K562 (cell line): ENCODE measurements around the gene CHRM1. TPM values are rescaled to one million over a fixed set of nuclear protein-coding genes. Genes with fewer than 3 reads are reported as not detected.

ENCODE experiments used
- AFF1 ChIP-seq, 2 experiments: fragments of 450-650 bp; IDR thresholded peaks; 2 replicates each; pipeline ENCODE4 v1.6.1; 2018; ENCODE audit warnings: mild to moderate bottlenecking in 2 of 2, low read depth in 1 of 2; ENCODE audit not compliant: partially characterized antibody in 2 of 2
- ASH1L ChIP-seq: fragments of 450-650 bp; IDR thresholded peaks from 2 replicates; pipeline ENCODE4 v1.6.1; 2018; ENCODE audit warnings: borderline replicate concordance, mild to moderate bottlenecking, low read depth; ENCODE audit not compliant: partially characterized antibody
- ELF1 ChIP-seq: fragments of 200-800 bp; sonication (Bioruptor generic); IDR thresholded peaks from 2 replicates; pipeline ENCODE4 v1.6.1; 2016; ENCODE audit warnings: missing genetic modification characterization, missing compliant biosample characterization
- ETV5 ChIP-seq: sonication (generic); formaldehyde crosslinking; IDR thresholded peaks from 2 replicates; pipeline ENCODE4 v1.4.0; 2020; ENCODE audit warnings: low read depth, mild to moderate bottlenecking, missing genetic modification reagents
- HLTF ChIP-seq: fragments of 450-650 bp; IDR thresholded peaks from 2 replicates; pipeline ENCODE4 v1.6.1; 2016
- ILF3 ChIP-seq: fragments of 450-650 bp; IDR thresholded peaks from 2 replicates; pipeline ENCODE4 v1.6.1; 2018; ENCODE audit warnings: antibody characterized with exemption, mild to moderate bottlenecking, moderate library complexity, borderline replicate concordance
- KAT7 ChIP-seq: sonication (generic); formaldehyde crosslinking; IDR thresholded peaks from 2 replicates; pipeline ENCODE4 v1.8.0; 2022; ENCODE audit warnings: missing genetic modification reagents, mild to moderate bottlenecking, borderline replicate concordance
- KLF6 ChIP-seq: fragments of 250-450 bp; sonication (Bioruptor Pico); IDR thresholded peaks from 2 replicates; pipeline ENCODE4 v1.4.0; 2020; ENCODE audit warnings: mild to moderate bottlenecking, moderate library complexity, borderline replicate concordance
- MTA1 ChIP-seq: fragments of 450-650 bp; IDR thresholded peaks from 2 replicates; pipeline ENCODE4 v1.6.1; 2017; ENCODE audit warnings: borderline replicate concordance
- MYBL2 ChIP-seq, 2 experiments: fragments of 450-650 bp in 1 of 2; sonication (generic) in 1 of 2; formaldehyde crosslinking in 1 of 2; IDR thresholded peaks; 2 replicates each; pipeline versions ENCODE4 v1.6.1 to v1.8.1; 2017 to 2022; ENCODE audit warnings: borderline replicate concordance in 1 of 2, inconsistent platforms in 1 of 2, low read depth in 1 of 2, mild to moderate bottlenecking in 1 of 2, missing genetic modification reagents in 1 of 2, moderate library complexity in 1 of 2
- MYNN ChIP-seq, 2 experiments: sonication (generic); formaldehyde crosslinking in 1 of 2; IDR thresholded peaks; 2 replicates each; pipeline versions ENCODE4 v1.5.0 to v1.6.1; 2016 to 2020; ENCODE audit warnings: antibody characterized with exemption in 1 of 2, missing genetic modification reagents in 1 of 2
- OTX1 ChIP-seq: fragments of 450-650 bp; formaldehyde crosslinking; IDR thresholded peaks from 2 replicates; pipeline ENCODE4 v1.4.0; 2022; ENCODE audit warnings: mild to moderate bottlenecking
- POLR2AphosphoS5 ChIP-seq: IDR thresholded peaks from 2 replicates; pipeline ENCODE4 v1.6.1; 2011; ENCODE audit warnings: mild to moderate bottlenecking, low read depth, low read length, moderate library complexity; ENCODE audit not compliant: control insufficient read depth, insufficient read depth
- PYGO2 ChIP-seq: fragments of 450-650 bp; IDR thresholded peaks from 2 replicates; pipeline ENCODE4 v1.6.1; 2016; ENCODE audit warnings: mild to moderate bottlenecking, missing genetic modification characterization, moderate library complexity, missing compliant biosample characterization
- SRSF9 ChIP-seq: fragments of 200-400 bp; formaldehyde crosslinking; IDR thresholded peaks from 2 replicates; pipeline ENCODE4 v1.6.1; 2017; ENCODE audit warnings: low read depth, low read length, borderline replicate concordance
- ZBTB8A ChIP-seq: fragments of 450-650 bp; IDR thresholded peaks from 2 replicates; pipeline ENCODE4 v1.6.1; 2018; ENCODE audit warnings: mild to moderate bottlenecking, moderate library complexity; ENCODE audit not compliant: partially characterized antibody
- polyA plus RNA-seq, 8 experiments: library from polyadenylated mRNA; depleted of rRNA in 4 of 8; stranded (reverse) in 5 of 8; unstranded in 3 of 8; fragments of >200 nt; fragmentation: Nextera tagmentation in 2 of 8; fragmentation: Illumina TruSeq in 1 of 8; extraction: Ambion mirVana in 2 of 8; extraction: Trizol in 1 of 8; gene quantifications; 2 replicates each; pipeline versions ENCODE4 v1.2.1 to v1.2.3, GENCODE V29; 2011 to 2014; ENCODE audit warnings: inconsistent platforms in 1 of 8, missing spikeins in 1 of 8
- total RNA-seq, 7 experiments: library from RNA; depleted of rRNA in 6 of 7; stranded (reverse); fragments of >200 nt in 6 of 7; fragmentation: Illumina TruSeq in 2 of 7; extraction: Trizol in 2 of 7; gene quantifications; 2 replicates each; pipeline versions ENCODE4 v1.2.1 to v1.2.3, GENCODE V29; 2011 to 2021; ENCODE audit warnings: low replicate concordance in 1 of 7
- TF ChIP-seq, protein P1 (sequence below): fragments of 250-450 bp; sonication (Bioruptor Pico); IDR thresholded peaks from 2 replicates; pipeline ENCODE4 v1.8.0; 2022; ENCODE audit warnings: moderate library complexity, mild to moderate bottlenecking, inconsistent platforms
- TF ChIP-seq, protein P2 (sequence below): fragments of 450-650 bp; IDR thresholded peaks from 2 replicates; pipeline ENCODE4 v1.6.1; 2017; ENCODE audit warnings: antibody characterized with exemption, mild to moderate bottlenecking

Gene CHRM1
- total and polyA plus RNA-seq, 9 of the 15 experiments (the other 6 are each of a cell fraction or from before 2014, with no cell fraction given): not detected

DNA sequence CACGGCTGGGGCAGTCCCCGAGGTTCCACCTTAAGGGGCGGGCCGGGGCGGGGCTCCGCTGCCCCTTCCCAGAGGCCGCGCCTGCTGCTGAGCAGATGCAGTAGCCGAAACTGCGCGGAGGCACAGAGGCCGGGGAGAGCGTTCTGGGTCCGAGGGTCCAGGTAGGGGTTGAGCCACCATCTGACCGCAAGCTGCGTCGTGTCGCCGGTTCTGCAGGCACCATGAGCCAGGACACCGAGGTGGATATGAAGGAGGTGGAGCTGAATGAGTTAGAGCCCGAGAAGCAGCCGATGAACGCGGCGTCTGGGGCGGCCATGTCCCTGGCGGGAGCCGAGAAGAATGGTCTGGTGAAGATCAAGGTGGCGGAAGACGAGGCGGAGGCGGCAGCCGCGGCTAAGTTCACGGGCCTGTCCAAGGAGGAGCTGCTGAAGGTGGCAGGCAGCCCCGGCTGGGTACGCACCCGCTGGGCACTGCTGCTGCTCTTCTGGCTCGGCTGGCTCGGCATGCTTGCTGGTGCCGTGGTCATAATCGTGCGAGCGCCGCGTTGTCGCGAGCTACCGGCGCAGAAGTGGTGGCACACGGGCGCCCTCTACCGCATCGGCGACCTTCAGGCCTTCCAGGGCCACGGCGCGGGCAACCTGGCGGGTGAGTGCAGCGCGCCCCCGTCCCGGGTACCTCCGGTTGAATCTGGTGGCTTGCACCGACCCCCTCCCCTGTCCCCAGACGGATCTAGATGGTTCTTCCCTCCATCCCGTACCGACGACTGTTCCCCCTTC is 40.2 kb downstream of the CHRM1 start, which contains the start of gene SLC3A2 (continued):
- peak; percentile 76 to 89 for TF ChIP-seq AFF1 (IDR thresholded peaks at IDR 0.05; ENCODE audit: low read depth in 1 of 2, partially characterized antibody in 2 of 2)
- TF ChIP-seq KAT7 (CRISPR knock-in tag): peak; percentile 44
- TF ChIP-seq OTX1 (CRISPR knock-in tag): peak; percentile 67
- no peak for TF ChIP-seq ASH1L
- TF ChIP-seq ETV5: peak; percentile 74
- peak; percentile 8; the same call in 1 of the 2 replicates for TF ChIP-seq ELF1
- TF ChIP-seq PYGO2: no peak
- TF ChIP-seq, protein P1, sequence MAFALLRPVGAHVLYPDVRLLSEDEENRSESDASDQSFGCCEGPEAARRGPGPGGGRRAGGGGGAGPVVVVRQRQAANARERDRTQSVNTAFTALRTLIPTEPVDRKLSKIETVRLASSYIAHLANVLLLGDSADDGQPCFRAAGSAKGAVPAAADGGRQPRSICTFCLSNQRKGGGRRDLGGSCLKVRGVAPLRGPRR (CRISPR knock-in tag): no peak
- TF ChIP-seq KLF6: no peak
- no peak for TF ChIP-seq MYBL2 (IDR thresholded peaks at IDR 0.05; ENCODE audit: low read depth)
- TF ChIP-seq MYBL2 (CRISPR knock-in tag; IDR thresholded peaks at IDR 0.05; ENCODE audit: borderline replicate concordance): no peak
- no peak for TF ChIP-seq SRSF9
- peak; percentile 32; the same call in 1 of the 2 replicates for TF ChIP-seq MYNN (IDR thresholded peaks at IDR 0.05)
- no peak for TF ChIP-seq MYNN (CRISPR knock-in tag; IDR thresholded peaks at IDR 0.05)
- TF ChIP-seq, protein P2, sequence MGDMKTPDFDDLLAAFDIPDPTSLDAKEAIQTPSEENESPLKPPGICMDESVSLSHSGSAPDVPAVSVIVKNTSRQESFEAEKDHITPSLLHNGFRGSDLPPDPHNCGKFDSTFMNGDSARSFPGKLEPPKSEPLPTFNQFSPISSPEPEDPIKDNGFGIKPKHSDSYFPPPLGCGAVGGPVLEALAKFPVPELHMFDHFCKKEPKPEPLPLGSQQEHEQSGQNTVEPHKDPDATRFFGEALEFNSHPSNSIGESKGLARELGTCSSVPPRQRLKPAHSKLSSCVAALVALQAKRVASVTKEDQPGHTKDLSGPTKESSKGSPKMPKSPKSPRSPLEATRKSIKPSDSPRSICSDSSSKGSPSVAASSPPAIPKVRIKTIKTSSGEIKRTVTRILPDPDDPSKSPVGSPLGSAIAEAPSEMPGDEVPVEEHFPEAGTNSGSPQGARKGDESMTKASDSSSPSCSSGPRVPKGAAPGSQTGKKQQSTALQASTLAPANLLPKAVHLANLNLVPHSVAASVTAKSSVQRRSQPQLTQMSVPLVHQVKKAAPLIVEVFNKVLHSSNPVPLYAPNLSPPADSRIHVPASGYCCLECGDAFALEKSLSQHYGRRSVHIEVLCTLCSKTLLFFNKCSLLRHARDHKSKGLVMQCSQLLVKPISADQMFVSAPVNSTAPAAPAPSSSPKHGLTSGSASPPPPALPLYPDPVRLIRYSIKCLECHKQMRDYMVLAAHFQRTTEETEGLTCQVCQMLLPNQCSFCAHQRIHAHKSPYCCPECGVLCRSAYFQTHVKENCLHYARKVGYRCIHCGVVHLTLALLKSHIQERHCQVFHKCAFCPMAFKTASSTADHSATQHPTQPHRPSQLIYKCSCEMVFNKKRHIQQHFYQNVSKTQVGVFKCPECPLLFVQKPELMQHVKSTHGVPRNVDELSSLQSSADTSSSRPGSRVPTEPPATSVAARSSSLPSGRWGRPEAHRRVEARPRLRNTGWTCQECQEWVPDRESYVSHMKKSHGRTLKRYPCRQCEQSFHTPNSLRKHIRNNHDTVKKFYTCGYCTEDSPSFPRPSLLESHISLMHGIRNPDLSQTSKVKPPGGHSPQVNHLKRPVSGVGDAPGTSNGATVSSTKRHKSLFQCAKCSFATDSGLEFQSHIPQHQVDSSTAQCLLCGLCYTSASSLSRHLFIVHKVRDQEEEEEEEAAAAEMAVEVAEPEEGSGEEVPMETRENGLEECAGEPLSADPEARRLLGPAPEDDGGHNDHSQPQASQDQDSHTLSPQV: peak; percentile 81
- no peak for TF ChIP-seq MTA1
- no peak; the same call in 1 of the 2 replicates for TF ChIP-seq ILF3
- 0 out of 2 replicates have a peak, but pooled peaks have one; percentile 35 for TF ChIP-seq HLTF
- peak; percentile 95 for TF ChIP-seq POLR2AphosphoS5
- TF ChIP-seq ZBTB8A: no peak
